Measurements from ENCODE around the gene RAB11A. TPM values are rescaled to one million over a fixed set of nuclear protein-coding genes. Genes with fewer than 3 reads are reported as not detected.

RAB11A gene
- total RNA-seq, 2 experiments from 2014 or later = 98.5 to 102 TPM

- Histone ChIP-seq H3K4me1 (ENCODE audit: insufficient read depth, low read length) (no peaks in the 10 kb centered on the region), H3K27me3 (ENCODE audit: control insufficient read depth in 1 of 2, insufficient read depth in 2 of 2, low read length in 2 of 2) (no peaks in the 10 kb centered on the region), H3K36me3 (ENCODE audit: insufficient read depth, low read length) (no peaks in the 10 kb centered on the region), H3K4me3 (ENCODE audit: low read length) (no peak overlapping the region), H3K27ac (ENCODE audit: low read depth in 1 of 2, low read length in 2 of 2) (no peak overlapping the region), H3K9me3 (ENCODE audit: control insufficient read depth in 1 of 2, insufficient read depth in 1 of 2, low read length in 2 of 2) (no peaks in the 10 kb centered on the region)
- H3K9me3 Mint-ChIP-seq = no peaks in the 10 kb centered on the region
- H3K4me3 Mint-ChIP-seq = no peak overlapping the region
- TF ChIP-seq CTCF (IDR thresholded peaks at IDR 0.05) = peak; percentile 92
- peak; percentile 73 to 91 (median 80) for DNase-seq
- no peak overlapping the region for H3K27ac Mint-ChIP-seq
- intact Hi-C loops (cut with DNase I, micrococcal nuclease) = loop anchor here (1.0 to 5.0 kb wide), 5 partner anchors 24 to 470 kb away; no protein-coding TSS in a partner anchor
- CTCF ChIA-PET = interaction anchor here (0.7 to 1.6 kb wide), 18 partner anchors 9 to 1221 kb away, joined by 3 to 8 read pairs (median 4); partner anchors contain the start of gene RAB11A
- H3K4me1 Mint-ChIP-seq (ENCODE audit: low read depth) = peaks cover 6% of the 10 kb centered on the region
- no peaks in the 10 kb centered on the region for H3K36me3 Mint-ChIP-seq (ENCODE audit: low read depth)
- no peaks in the 10 kb centered on the region for H3K27me3 Mint-ChIP-seq
- ATAC-seq (ENCODE audit: poor library complexity) = peak; percentile 94
- POLR2A ChIA-PET = interaction anchor here (0.8 to 2.7 kb wide), 4 partner anchors 12 to 156 kb away, joined by 3 to 14 read pairs (median 6); partner anchors contain the start of genes DENND4A and RAB11A
Observed at GRCh38 chr15:65856821-65857455, 12.4 kb upstream of the RAB11A start.

- Histone ChIP-seq H3K27me3 (ENCODE audit: control insufficient read depth in 1 of 2, insufficient read depth in 2 of 2, low read length in 2 of 2) (no peaks in the 10 kb centered on the region), H3K4me3 (ENCODE audit: low read length) (no peak overlapping the region), H3K27ac (ENCODE audit: low read depth in 1 of 2, low read length in 2 of 2) (no peak overlapping the region), H3K36me3 (ENCODE audit: insufficient read depth, low read length) (no peaks in the 10 kb centered on the region), H3K9me3 (ENCODE audit: control insufficient read depth in 1 of 2, insufficient read depth in 1 of 2, low read length in 2 of 2) (no peaks in the 10 kb centered on the region), H3K4me1 (ENCODE audit: insufficient read depth, low read length) (peaks cover 2% of the 10 kb centered on the region)
- no peak for TF ChIP-seq CTCF (IDR thresholded peaks at IDR 0.05)
- peak in 1 of 14 experiments; percentile 24 for DNase-seq
- H3K36me3 Mint-ChIP-seq (ENCODE audit: low read depth) = no peaks in the 10 kb centered on the region
- H3K4me3 Mint-ChIP-seq = no peak overlapping the region
- no peak for ATAC-seq (ENCODE audit: poor library complexity)
- no peaks in the 10 kb centered on the region for H3K27me3 Mint-ChIP-seq
- intact Hi-C loops (cut with DNase I, micrococcal nuclease) = loop anchor here (1.0 to 5.0 kb wide), 5 partner anchors 25 to 471 kb away; no protein-coding TSS in a partner anchor
- ChIA-PET CTCF (interaction anchor here (0.7 to 1.6 kb wide), 6 partner anchors 11 to 168 kb away, joined by 3 to 8 read pairs (median 4); partner anchors contain the start of gene RAB11A), POLR2A (interaction anchor here (2.3 to 2.7 kb wide), 2 partner anchors 11 to 67 kb away, joined by 9 to 14 read pairs; partner anchors contain the start of gene RAB11A)
- H3K9me3 Mint-ChIP-seq = no peaks in the 10 kb centered on the region
- H3K27ac Mint-ChIP-seq = no peak overlapping the region
- H3K4me1 Mint-ChIP-seq (ENCODE audit: low read depth) = peaks cover 10% of the 10 kb centered on the region
Observed at GRCh38 chr15:65857718-65858402, 11.4 kb upstream of the RAB11A start.

- Histone ChIP-seq H3K27ac (ENCODE audit: low read depth in 1 of 2, low read length in 2 of 2) (no peak overlapping the region), H3K36me3 (ENCODE audit: insufficient read depth, low read length) (no peaks in the 10 kb centered on the region), H3K27me3 (ENCODE audit: control insufficient read depth in 1 of 2, insufficient read depth in 2 of 2, low read length in 2 of 2) (no peaks in the 10 kb centered on the region), H3K4me3 (ENCODE audit: low read length) (no peak overlapping the region), H3K4me1 (ENCODE audit: insufficient read depth, low read length) (peaks cover 3% of the 10 kb centered on the region), H3K9me3 (ENCODE audit: control insufficient read depth in 1 of 2, insufficient read depth in 1 of 2, low read length in 2 of 2) (no peaks in the 10 kb centered on the region)
- H3K4me3 Mint-ChIP-seq = no peak overlapping the region
- ATAC-seq (ENCODE audit: poor library complexity) = peak; percentile 99
- CTCF ChIA-PET = interaction anchor here (0.5 to 1.6 kb wide), 9 partner anchors 9 to 84 kb away, joined by 3 to 8 read pairs (median 3); no protein-coding TSS in a partner anchor
- peaks cover 11% of the 10 kb centered on the region for H3K4me1 Mint-ChIP-seq (ENCODE audit: low read depth)
- H3K27ac Mint-ChIP-seq = no peak overlapping the region
- intact Hi-C loops (cut with DNase I, micrococcal nuclease) = loop anchor here in 1 of 2 experiments (2.0 to 10.0 kb wide), 3 partner anchors 222 to 678 kb away; partner anchors contain the start of gene CLPX
- POLR2A ChIA-PET = interaction anchor here (0.9 kb wide), 1 partner anchor 71 kb away, joined by 3 read pairs; the partner anchor contains the start of gene DENND4A
- no peaks in the 10 kb centered on the region for H3K9me3 Mint-ChIP-seq
- no peaks in the 10 kb centered on the region for H3K27me3 Mint-ChIP-seq
- TF ChIP-seq CTCF (IDR thresholded peaks at IDR 0.05) = peak; percentile 33
- DNase-seq = peak in 13 of 14 experiments; percentile 9 to 82 (median 38)
- H3K36me3 Mint-ChIP-seq (ENCODE audit: low read depth) = no peaks in the 10 kb centered on the region
Observed at GRCh38 chr15:65862682-65863081, 6.6 kb upstream of the RAB11A start.

All from CD4-positive, alpha-beta T cell (primary cell).